NCI-H128 (cell line): Measurements from ENCODE around the gene PTRH2.
A peak's percentile ranks its signal among the peaks of the same experiment; 100 is the strongest.
"Not testable (repeated sequence)": the region's sequence is repeated elsewhere in the genome, so short reads cannot be mapped to it uniquely, and the experiment has no call there.

ENCODE experiments used
- DNase-seq: peaks from one replicate; lab custom pipeline; 2025; ENCODE audit not compliant: unreplicated experiment; lab: John Stamatoyannopoulos, UW

Gene PTRH2

DNA sequence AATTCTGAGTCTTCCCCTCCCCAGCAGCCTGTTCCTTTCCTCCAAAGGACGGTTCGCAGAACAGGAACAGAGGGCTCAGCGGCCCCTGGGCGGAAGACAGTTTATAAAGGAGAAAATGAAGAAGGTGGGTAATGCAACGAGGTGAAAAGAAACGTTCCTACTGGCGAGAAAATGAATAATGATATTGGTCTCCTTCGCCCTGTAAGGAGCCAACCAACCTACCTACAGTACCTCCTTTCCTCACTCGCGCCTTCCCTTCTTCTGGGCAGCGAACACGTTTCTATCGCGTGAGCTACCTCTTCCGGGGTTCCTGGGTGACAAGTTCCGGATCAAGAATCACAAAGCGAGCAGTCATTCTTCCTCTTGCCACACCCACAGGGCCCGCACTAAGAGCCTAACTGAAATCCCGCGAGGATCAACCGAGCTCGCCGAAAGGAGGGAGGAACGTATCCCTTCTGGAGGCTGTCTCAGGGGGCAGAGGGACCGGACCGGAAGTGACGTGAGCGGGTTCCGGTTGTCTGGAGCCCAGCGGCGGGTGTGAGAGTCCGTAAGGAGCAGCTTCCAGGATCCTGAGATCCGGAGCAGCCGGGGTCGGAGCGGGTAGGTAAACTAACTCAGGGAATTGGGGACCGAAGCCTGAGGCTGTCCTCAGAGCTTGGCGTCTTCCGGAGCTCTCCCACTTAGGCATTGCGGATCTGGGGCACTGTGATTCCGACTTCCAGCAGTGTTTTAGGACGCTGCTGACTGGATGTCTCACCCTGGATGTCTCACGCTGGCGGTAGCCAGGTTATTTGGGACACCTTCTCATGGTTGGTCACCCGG is at the start of gene PTRH2, which contains the start of gene VMP1:
TSS of gene PTRH2 (minus strand) at position 282 of the 822 bp plus-strand sequence. CDS start 9,452 bp downstream, outside the sequence.
TSS of gene VMP1 (plus strand) at position 506 of the 822 bp plus-strand sequence. CDS start 23,793 bp downstream, outside the sequence.
- DNase-seq, result peak; percentile 94

DNA sequence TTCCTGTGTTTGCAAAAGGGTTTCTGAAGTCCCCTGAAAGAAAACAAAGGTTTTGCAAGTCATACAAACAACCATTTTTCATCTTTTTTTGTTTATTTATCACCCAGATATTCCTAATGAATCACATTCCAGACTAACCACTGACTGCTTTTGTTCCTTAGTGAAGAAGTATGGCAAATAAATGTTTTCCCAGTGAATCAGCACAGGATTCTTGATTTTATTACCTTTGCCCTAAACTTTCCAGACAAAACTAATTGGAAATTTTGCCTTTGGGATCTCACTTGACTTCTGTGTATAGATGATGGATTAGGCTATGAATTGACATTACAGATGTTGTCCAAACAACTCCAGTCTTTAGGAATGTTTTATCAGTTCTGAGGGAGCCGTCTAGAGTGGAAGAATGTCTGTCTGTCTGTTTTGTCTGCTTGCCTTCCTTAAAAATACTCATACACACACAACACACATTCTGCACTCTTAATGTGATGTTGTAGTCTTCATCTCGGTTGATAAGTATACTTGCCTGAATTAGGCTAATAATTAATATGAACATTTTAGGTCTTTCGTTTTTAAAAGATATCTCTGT is 49.1 kb upstream of the PTRH2 start:
- DNase-seq, result no peak

DNA sequence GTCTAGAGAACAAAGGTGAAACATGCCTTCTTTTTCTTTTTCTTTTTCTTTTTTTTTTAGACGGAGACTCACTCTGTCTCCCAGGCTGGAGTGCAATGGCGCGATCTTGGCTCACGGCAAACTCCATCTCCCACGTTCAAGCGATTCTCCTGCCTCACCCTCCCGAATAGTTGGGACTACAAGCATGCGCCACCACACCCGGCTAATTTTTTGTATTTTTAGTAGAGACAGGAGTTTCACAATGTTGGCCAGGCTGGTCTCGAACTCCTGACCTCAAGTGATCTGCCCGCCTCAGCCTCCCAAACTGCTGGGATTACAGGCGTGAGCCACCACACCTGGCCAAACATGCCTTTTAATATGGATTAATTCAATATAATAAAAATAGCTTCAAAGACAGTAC is 47.8 kb upstream of the PTRH2 start:
- DNase-seq, result not testable (repeated sequence)

DNA sequence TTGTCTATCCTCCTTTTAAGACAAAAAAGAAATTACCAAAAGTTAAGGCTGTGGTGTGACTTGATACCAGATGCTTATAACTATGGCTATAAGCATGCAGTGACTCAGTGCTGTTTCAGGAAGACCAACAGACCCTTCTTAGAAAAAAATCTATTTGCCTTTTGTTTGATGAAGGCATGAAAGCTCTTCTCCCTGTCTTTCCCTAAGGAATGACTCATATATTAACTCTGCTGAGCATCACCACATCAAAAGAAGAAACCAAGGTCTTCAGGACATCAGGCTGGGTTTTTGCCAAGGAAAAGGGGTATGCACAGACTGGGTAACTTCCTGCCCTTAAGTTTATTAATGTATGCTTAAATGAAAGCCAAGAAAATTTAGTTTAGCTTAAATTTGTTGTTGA is 47.3 kb upstream of the PTRH2 start:
- no peak for DNase-seq

DNA sequence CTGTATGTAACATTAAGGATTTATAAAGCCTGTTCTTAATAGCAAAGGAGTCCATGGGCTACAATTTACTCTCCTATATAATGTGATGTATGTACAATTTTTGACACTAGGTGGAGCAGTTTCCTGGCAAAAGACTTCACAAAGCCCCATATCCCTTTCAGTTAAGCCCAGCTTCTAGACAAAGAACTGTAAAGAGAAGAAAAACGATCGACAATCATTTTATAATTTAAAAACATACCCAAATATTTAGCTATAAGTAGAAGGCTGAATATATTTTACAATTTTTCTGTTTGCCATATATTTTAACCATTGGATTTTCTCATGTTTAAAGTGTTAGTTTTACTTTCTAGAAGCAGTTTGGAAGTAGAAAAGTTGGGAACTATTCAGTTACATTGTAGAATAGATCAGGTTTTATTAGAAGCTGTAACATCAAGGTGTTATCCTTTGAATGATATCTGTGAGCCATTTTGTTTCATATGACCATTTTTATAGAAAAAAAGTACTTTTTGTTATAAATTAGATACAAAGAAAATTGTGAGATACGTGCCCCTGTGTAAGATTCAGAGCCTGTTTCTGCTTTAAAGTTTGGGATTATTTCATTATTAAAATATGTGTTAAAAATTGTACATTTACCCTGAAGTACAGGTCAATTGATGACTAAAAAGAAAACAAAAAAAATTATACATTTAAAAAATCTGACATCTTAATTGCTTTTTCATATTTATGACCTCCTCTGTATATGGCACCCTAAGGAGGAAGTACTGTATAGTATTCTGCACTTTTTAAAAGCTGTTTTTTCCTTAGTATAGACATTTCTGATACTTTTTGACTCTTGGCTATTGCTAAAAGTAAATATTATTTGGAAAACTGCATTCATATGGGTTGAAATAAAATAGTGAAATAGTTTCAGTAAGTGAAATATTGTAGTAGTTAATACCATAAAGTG is 46.6 kb upstream of the PTRH2 start:
- DNase-seq, result peak; percentile 49

DNA sequence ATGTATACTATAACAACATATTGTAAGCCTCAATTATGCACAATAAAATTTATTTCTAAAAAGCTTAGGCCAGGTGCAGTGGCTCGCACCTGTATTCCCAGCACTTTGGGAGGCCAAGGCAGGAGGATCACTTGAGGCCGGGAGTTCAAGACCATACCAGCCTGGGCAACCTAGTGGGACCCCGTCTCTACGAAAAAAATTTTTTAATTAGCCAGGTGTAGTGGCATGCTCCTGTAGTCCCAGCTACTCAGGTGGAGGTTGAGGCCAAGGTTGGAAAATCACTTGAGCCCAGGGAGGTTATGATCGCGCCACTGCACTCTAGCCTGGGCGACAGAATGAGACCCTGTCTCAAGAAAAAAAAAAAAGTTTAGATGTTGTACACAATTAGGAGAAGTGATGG is 45.7 kb upstream of the PTRH2 start:
- DNase-seq, result no peak

DNA sequence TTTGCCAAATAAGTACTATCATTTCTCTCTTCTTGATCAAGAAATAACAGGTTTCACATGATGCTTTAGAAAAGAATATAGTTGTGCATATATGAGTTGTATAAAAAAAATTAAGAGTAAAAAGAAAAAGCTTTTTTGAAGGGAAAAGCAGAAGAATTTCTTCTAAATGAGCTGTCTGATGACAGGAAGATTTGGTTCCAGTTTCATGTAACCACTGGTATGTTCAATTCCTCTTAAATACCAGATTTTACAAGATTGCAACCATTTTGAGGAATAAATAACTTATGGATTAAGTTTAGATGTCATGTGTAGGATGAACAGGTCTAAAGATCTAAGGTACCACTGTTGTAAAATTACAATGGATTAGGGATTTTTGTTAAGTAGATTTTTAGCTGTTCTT is 45.2 kb upstream of the PTRH2 start:
- DNase-seq, result no peak

DNA sequence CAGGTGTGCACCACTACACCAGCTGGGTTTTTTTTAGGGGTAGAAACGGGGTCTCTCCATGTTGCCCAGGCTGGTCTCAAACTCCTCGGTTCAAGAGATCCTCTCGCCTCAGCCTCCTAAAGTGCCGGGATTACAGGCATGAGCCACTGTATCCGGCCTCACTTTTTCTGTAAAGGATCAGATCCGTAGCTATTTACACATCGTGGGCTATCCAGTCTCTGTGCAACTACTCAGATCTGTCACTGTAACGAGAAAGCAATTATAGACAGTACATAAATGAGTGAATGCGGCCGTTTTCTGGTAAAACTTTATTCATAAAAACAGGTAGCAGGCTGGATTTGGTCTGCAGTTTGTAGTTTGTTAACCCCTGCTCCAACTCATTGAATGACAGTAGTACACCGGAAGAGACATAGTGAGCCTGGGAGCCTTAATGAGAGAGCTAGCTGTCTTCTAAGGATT is 44.8 kb upstream of the PTRH2 start:
- DNase-seq, result no peak

DNA sequence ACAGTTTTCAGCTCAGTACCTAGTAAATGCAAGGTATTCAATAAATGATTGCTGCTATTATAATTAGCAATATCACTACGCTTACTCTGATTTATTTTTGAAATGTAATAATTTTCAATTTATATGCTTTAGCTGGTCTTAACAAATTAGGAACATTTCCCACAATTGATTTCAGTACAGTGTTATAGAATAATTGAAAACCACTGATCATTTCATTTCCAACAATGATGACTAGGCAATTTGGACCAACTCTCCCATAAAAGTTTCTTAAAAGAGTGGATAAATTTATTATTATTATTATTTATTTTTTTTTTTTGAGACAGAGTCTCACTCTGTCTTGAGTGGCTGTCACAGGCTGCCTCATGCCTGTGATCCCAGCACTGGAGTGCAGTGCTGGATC is 41.4 kb upstream of the PTRH2 start:
- no peak for DNase-seq

DNA sequence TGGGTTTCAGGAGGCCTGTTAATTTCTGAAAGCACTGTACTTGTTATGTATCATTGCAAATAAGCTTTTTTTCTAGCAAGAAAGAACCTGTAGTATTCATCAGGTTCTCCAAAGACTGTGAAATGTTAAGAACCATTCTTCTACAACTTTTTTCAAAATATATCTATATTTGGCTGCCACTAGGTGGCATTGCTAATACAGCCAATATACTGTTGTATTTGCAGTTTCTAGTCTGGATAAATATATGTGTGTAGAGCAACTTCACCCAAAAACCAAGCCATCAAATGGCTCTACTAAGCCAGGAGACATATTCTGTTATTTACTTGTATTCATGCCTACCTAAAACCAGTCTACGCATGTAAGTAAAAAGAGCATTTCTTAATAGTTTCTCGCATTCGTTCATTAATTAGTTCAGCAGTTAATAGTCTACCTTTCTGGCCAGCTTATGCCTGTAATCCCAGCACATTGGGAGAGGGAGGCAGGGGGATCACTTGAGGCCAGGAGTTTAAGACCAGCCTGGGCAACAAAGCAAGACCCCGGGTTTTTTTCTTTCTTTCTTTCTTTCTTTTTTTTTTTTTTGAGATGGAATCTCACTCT is 39.7 kb upstream of the PTRH2 start:
- no peak for DNase-seq

DNA sequence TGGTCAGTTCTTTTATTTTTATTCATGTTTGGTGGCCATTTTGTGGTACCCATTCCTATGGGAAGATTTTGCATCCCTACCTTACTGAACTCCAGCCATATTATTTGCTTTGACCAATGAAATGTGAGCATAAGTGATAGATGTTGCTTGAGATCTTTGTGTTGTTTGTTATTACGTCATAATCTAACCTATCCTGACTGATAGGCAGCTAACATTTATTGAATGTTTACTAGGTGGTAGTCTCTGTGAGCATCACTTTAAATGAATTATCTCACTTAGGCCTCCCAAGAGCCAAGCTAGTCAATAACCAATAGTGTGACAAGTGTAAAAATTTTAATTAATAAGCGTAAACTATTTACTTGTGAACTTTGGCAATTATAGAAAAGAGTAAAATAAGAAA is 37.8 kb upstream of the PTRH2 start:
- DNase-seq, result no peak

DNA sequence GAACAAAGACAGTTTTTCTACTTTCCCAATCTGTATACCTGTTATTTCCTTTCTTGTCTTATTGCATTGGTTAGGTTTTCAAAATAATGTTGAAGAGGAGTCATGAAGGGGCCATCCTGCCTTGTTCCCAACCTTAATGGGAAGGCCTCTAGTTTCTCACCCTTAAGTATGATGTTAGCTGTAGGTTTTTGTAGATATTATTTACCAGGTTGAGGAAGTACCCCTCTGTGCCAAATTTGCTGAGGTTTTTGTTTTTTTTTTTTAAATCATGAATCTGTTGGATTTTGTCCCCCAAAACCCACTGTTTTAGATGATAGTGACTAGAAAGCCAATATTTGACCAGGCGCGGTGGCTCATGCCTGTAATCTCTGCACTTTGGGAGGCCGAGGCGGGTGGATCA is 36.6 kb upstream of the PTRH2 start:
- DNase-seq, result no peak

DNA sequence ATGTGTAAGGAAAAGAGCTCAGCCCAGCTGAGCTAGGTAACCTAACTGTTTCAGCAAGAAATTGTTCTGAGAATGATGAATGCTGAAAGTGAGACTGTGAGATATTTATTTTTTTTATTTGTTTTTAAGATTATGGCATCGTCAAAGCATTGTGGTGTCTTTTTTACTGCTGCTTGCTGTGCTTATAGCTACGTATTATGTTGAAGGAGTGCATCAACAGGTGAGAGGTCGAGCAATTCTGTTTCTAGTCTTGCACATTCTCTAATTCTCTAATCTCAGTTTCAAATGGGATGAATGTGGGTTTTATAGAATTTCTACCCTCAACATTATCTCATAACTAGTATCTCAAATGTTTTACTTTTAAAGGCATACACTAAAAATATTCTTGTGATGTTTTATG is 30.1 kb upstream of the PTRH2 start:
- no peak for DNase-seq

DNA sequence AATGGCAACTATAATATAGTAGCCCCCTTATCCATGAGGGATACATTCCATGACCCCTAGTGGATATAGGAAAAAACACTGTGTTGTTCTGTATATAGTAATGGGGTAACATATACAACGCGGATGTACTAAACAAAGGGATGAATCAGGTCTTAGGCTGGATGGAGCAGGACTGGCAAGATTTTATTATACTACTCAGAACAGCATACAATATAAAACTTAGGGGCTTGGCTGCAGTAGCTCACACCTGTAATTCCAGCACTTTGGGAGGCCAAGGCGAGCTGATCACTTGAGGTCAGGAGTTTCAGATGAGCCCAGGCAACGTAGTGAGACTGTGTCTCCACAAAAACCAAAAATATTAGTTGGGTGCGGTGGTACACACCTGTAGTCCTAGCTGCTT is 27.0 kb upstream of the PTRH2 start:
- DNase-seq, result no peak

DNA sequence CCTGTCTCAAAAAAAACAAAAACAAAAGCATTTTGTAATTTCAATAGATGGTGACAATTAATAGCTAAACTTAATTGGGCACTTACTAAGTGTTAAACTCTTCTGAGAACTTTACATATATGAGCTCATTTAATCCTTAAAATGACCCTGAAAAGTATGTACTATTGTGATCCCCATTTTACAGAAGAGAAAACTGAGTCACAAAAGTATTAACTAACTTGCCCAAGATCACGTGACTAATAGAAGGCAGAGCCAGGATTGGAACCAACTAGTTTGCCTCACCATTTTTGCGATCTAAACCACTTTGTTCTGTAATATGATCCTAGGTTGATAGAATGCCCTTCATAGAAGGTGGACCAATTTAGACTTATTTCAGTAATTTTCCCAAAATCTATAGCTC is 26.5 kb upstream of the PTRH2 start:
- no peak for DNase-seq

DNA sequence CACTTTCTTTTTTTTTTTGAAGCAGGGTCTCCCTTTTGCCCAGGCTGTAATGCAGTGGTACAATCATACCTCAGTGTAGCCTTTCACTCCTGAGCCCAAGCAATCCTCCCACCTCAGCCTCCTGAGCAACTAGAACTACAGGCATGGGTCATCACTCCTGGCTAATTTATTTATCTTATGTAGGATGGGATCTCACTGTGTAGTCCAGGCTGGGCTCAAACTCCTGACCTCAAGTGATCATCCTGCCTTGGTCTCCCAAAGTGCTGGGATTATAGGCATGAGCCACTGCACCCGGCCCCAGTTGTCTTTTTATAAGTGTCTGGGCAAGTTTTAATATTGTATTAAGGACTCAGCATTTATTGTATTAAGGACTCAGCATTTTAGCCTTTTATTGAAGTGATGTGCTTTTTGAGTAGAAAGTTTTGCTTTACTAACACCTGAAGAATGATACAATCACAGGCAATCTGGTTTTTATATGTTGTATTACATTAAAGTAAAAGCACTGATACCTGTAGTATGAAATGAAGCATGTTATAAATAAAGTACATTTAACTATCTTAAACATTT is 23.1 kb upstream of the PTRH2 start:
- DNase-seq, result no peak

DNA sequence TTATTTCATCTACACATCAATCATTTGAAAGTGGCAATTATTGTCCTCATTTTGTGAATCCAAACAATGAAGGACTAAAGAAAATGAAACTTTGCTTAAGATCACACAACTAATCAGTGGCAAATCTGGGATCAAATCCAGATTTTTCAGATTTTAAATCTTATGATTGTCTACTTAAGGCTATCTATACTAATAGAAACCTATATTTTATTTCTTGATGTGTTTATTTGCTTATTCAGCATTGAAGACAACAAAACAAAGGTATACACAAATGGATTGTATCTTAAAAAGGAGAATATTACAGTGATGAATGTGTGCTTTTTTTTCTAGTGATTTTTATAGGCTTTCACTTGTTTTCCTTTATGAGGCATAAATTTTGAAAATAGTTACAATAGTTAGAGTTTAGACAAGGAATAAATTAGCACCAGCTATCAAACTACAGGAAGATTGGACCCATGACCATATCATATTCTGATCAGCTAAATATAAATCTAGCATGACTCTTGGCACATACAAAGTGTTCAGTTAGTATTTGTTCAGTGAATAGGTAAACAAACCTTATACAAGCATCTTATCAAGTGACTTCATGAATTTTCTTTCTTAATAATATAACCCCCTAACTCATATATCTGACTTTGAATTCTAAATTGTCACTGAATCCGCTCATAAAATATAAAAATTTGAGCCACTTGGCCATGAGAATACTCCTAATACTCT is 20.7 kb upstream of the PTRH2 start:
- no peak for DNase-seq

DNA sequence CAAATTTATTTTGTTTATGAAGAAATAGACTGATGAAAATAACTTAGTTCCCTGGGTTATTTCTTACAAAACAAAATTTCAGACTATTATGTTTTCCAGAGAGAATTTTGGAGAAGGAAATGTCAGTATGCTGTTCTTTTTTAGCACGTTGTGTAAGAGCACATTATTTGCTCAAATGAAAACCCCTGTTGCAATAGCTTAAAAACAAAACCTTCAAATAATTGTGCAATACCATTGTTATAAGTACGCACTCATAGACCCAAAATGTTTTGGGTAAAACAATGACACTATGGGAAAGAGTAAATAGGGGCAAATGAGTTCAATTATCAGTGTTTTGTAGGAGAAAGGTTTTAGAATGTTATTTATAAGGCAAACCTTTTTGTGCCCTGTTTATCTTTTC is 18.5 kb upstream of the PTRH2 start:
- no peak for DNase-seq

DNA sequence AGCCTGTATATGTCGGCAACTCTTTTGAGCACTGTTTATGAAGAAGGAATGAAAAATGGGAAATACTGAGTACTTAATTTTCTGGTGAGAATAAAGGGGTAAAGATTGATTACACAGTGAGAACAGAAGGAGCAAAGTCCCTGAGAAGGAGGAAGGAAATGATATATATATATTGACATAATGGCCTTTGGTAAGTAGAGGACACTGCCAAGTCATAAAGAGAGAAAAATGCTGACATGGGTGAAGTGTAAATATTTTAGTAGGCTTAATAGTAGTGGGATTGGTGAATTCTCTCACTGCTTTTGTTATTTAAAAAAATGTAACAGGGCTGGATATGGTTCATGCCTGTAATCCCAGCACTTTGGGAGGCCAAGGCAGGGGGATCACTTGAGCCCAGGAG is 16.4 kb upstream of the PTRH2 start:
- no peak for DNase-seq

DNA sequence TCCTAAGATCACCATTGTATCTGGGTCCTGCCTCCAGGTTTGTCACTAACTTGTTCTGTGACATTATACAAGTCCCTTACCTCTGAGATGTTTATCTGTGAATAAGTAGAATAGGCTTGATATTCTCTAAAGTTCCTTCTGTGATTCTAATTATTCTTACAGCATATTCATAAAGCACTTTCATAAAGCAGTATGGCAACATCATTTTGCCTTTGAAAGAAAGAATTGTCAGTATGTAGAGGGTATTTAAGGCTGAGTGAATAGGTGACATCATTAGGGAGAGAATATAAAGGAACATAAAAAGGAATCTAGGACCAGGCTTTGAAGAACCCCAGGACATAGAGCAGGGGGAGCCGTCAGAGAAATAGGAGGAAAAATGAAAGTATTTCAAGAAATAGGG is 15.8 kb upstream of the PTRH2 start:
- no peak for DNase-seq
